B cell (primary cell): Measurements from ENCODE around the gene PDGFA. TPM values are rescaled to one million over a fixed set of nuclear protein-coding genes. Genes with fewer than 3 reads are reported as not detected.

Source experiments
- ATAC-seq: fragments of 200-7000 bp; cut with Tn5 transposase; one replicate; pipeline ENCODE4 v1.10.0; 2021; ENCODE audit warnings: low read depth, mild to moderate bottlenecking, moderate number of reproducible peaks, moderate library complexity
- CTCF ChIA-PET: fragments of 350-600 bp; sonication (Branson Sonifier 250); formaldehyde crosslinking; loops from one replicate; lab custom pipeline; 2021; ENCODE audit warnings: antibody characterized with exemption, inconsistent platforms; lab: Charles Lee
- POLR2A ChIA-PET: fragments of 350-600 bp; sonication (Branson Sonifier 250); formaldehyde crosslinking; loops from one replicate; lab custom pipeline; 2021; ENCODE audit warnings: antibody characterized with exemption; lab: Charles Lee
- DNase-seq: peaks from one replicate; pipeline ENCODE4 v3.0.0; 2013
- H2AFZ ChIP-seq: 2 replicates; pipeline ENCODE4 v1.6.1; 2012; ENCODE audit warnings: mild to moderate bottlenecking, low read depth, low read length; ENCODE audit not compliant: insufficient read depth, poor library complexity, severe bottlenecking
- H3K27ac ChIP-seq, 2 donors: 1 replicate in 1 of 2; 2 replicates in 1 of 2; pipeline ENCODE4 v1.5.1; 2012 to 2013; ENCODE audit warnings: low read length in 2 of 2, mild to moderate bottlenecking in 2 of 2, moderate library complexity in 1 of 2
- H3K27me3 ChIP-seq, 4 experiments: fragments of 200-600 bp in 1 of 4; sonication (generic) in 1 of 4; replicated peaks in 1 of 4; 1 replicate in 2 of 4; 2 replicates in 2 of 4; pipeline versions ENCODE4 v1.6.1 to v1.7.0; 2013 to 2016; ENCODE audit warnings: low read length in 3 of 4, mild to moderate bottlenecking in 2 of 4, mixed read lengths in 1 of 4, moderate library complexity in 1 of 4; ENCODE audit not compliant: insufficient read depth in 4 of 4, control insufficient read depth in 3 of 4; ENCODE audit errors: control extremely low read depth in 1 of 4
- H3K36me3 ChIP-seq, 2 experiments: replicated peaks in 1 of 2; 1 replicate in 1 of 2; 2 replicates in 1 of 2; pipeline versions ENCODE4 v1.6.1 to v1.7.1; 2013; ENCODE audit warnings: low read length in 1 of 2; ENCODE audit not compliant: insufficient read depth in 2 of 2, control insufficient read depth in 1 of 2; ENCODE audit errors: control extremely low read depth in 1 of 2, extremely low read depth in 1 of 2
- H3K4me1 ChIP-seq, 2 donors: fragments of 200-600 bp in 1 of 2; sonication (generic) in 1 of 2; 1 replicate in 1 of 2; 2 replicates in 1 of 2; pipeline versions ENCODE4 v1.5.1 to v1.6.1; 2013 to 2017; ENCODE audit warnings: low read length in 2 of 2; ENCODE audit not compliant: control insufficient read depth in 2 of 2, insufficient read depth in 2 of 2
- H3K4me2 ChIP-seq: replicated peaks from 2 replicates; pipeline ENCODE3; 2012; ENCODE audit warnings: mild to moderate bottlenecking, low read depth, low read length; ENCODE audit not compliant: poor library complexity, severe bottlenecking
- H3K4me3 ChIP-seq, 5 experiments: fragments of 200-600 bp in 1 of 5; sonication (generic) in 1 of 5; 1 replicate in 3 of 5; 2 replicates in 2 of 5; pipeline versions ENCODE4 v1.5.1 to v1.7.0; 2011 to 2016; ENCODE audit warnings: low read length in 4 of 5, mild to moderate bottlenecking in 4 of 5, low read depth in 2 of 5, control low read depth in 1 of 5, moderate library complexity in 1 of 5; ENCODE audit not compliant: insufficient read depth in 1 of 5; ENCODE audit errors: control extremely low read depth in 1 of 5, extremely low read depth in 1 of 5
- H3K79me2 ChIP-seq: fragments of 200-600 bp; sonication (generic); one replicate; pipeline ENCODE4 v1.6.0; 2016; ENCODE audit warnings: low read length; ENCODE audit not compliant: control insufficient read depth, insufficient read depth
- H3K9ac ChIP-seq: fragments of 200-600 bp; sonication (generic); 2 replicates; pipeline ENCODE4 v1.6.1; 2017; ENCODE audit warnings: mild to moderate bottlenecking, low read length, moderate library complexity
- H3K9me3 ChIP-seq, 3 donors: one replicate each; pipeline versions ENCODE4 v1.6.1 to v1.7.1; 2013; ENCODE audit warnings: low read length in 2 of 3; ENCODE audit not compliant: control insufficient read depth in 2 of 3, insufficient read depth in 1 of 3; ENCODE audit errors: control extremely low read depth in 1 of 3
- H4K20me1 ChIP-seq: 2 replicates; pipeline ENCODE4 v1.6.0; 2012; ENCODE audit warnings: mild to moderate bottlenecking, low read length; ENCODE audit not compliant: insufficient read depth, control insufficient read depth, poor library complexity, severe bottlenecking
- H3K27ac Mint-ChIP-seq: one replicate; pipeline ENCODE4 v1.8.0; 2021; ENCODE audit warnings: mixed read lengths
- H3K27me3 Mint-ChIP-seq: one replicate; pipeline ENCODE4 v1.8.0; 2021; ENCODE audit warnings: mixed read lengths
- H3K4me1 Mint-ChIP-seq: one replicate; pipeline ENCODE4 v1.8.0; 2021; ENCODE audit warnings: mixed read lengths
- H3K4me3 Mint-ChIP-seq: one replicate; pipeline ENCODE4 v1.8.0; 2021; ENCODE audit warnings: mixed read lengths
- H3K9me3 Mint-ChIP-seq: one replicate; pipeline ENCODE4 v1.8.0; 2022; ENCODE audit warnings: mixed read lengths; ENCODE audit not compliant: insufficient read depth
- CTCF ChIP-seq: fragments of 200-600 bp; IDR thresholded peaks from one replicate; pipeline ENCODE4 v1.8.0; 2022; ENCODE audit warnings: antibody characterized with exemption, mild to moderate bottlenecking
- EZH2 ChIP-seq: IDR thresholded peaks from 2 replicates; pipeline ENCODE4 v1.6.1; 2012; ENCODE audit warnings: borderline replicate concordance, low read depth, mild to moderate bottlenecking, moderate library complexity, low read length; ENCODE audit not compliant: insufficient read depth, poor library complexity, severe bottlenecking
- WGBS: methylation state at CpG from one replicate; pipeline ENCODE4 v1.1.5; 2013; ENCODE audit warnings: missing lambda C conversion rate; ENCODE audit not compliant: insufficient coverage; 5-methylcytosine and 5-hydroxymethylcytosine counted together
- intact Hi-C: fragments of 100-400 bp; cut with micrococcal nuclease; formaldehyde crosslinking; loops from one replicate; pipeline ENCODE4 v1.10.0; 2022
- polyA plus RNA-seq: library from polyadenylated mRNA; depleted of rRNA; stranded (reverse); fragments of >200 nt; gene quantifications from 2 replicates; pipeline ENCODE4 v1.2.3, GENCODE V29; 2012
- total RNA-seq, 2 donors: library from RNA; stranded (reverse); fragments of 120-200 nt in 1 of 2; gene quantifications; 1 replicate in 1 of 2; 2 replicates in 1 of 2; pipeline versions ENCODE4 v1.2.3 to v1.2.4, GENCODE V29; 2013 to 2022

Gene PDGFA
- total and polyA plus RNA-seq, 2 donors (not counting 1 experiment from before 2014, with no cell fraction given), result 0.36 to 1.5 TPM

DNA sequence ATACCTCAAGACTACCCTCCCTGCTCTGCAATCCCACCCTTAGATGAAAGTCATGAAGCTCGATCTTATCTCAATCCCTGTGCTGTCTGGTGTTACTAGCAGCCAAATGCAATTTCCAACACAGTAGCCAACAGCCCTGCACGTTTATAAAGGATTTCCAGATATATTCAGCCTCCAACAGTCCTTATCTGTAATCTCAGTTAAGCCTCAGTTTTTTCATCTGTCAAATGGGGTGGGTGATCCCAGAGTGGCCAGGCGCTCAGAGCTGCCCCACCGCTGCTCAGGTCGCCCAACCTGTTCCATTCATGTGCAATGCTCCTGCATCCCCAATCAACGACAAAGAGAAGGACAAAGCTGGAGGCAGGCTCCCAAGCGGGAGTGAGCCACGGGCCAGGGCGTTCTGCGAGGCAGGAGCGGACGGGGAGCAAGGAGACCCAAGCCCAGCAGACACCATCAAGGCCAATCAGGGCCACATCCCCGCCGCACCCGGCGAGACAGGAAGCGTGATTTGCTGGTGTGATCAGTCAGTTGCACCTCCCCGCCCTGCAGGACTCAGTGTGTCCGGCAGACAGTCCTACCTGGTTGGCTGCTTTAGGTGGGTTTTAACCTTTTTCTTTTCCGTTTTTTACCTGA is 19.7 kb downstream of the PDGFA start:
- H4K20me1 ChIP-seq, result no peaks in the 10 kb centered on the region
- H3K9ac ChIP-seq, result no peak overlapping the region
- peaks cover 0 to 11% (median 0%) of the 10 kb centered on the region in 3 donors for H3K9me3 ChIP-seq
- no peaks in the 10 kb centered on the region for H3K27me3 ChIP-seq
- H2AFZ ChIP-seq, result no peak overlapping the region
- H3K4me1 Mint-ChIP-seq, result no peaks in the 10 kb centered on the region
- H3K79me2 ChIP-seq, result no peaks in the 10 kb centered on the region
- H3K27ac Mint-ChIP-seq, result no peak overlapping the region
- ChIA-PET POLR2A (no interaction called here), CTCF (no interaction called here)
- H3K4me3 Mint-ChIP-seq, result no peak overlapping the region
- 95% methylated on average over 18 of the region's 20 CpGs for WGBS
- no peaks in the 10 kb centered on the region for H3K4me1 ChIP-seq
- H3K27ac ChIP-seq, result no peak overlapping the region
- ATAC-seq (no peak), DNase-seq (no peak)
- no peaks in the 10 kb centered on the region for H3K27me3 Mint-ChIP-seq
- no peak overlapping the region for H3K4me3 ChIP-seq
- TF ChIP-seq CTCF (no peak), EZH2 (no peak)
- no peaks in the 10 kb centered on the region for H3K36me3 ChIP-seq
- no peak overlapping the region for H3K4me2 ChIP-seq
- no peaks in the 10 kb centered on the region for H3K9me3 Mint-ChIP-seq
- intact Hi-C loops, result no loop called here

- Histone ChIP-seq H4K20me1 (no peaks in the 10 kb centered on the region), H3K27me3 (no peaks in the 10 kb centered on the region), H3K79me2 (no peaks in the 10 kb centered on the region), H3K9me3 (peaks cover 0 to 11% (median 0%) of the 10 kb centered on the region in 3 donors), H3K4me2 (no peak overlapping the region), H3K9ac (no peak overlapping the region), H3K4me1 (no peaks in the 10 kb centered on the region), H3K4me3 (no peak overlapping the region), H3K27ac (no peak overlapping the region), H2AFZ (no peak overlapping the region), H3K36me3 (no peaks in the 10 kb centered on the region)
- H3K9me3 Mint-ChIP-seq, result no peaks in the 10 kb centered on the region
- ATAC-seq (no peak), DNase-seq (no peak)
- CTCF ChIA-PET, result no interaction called here
- no peaks in the 10 kb centered on the region for H3K4me1 Mint-ChIP-seq
- intact Hi-C loops, result no loop called here
- TF ChIP-seq CTCF, result no peak
- TF ChIP-seq EZH2, result no peak
- H3K27ac Mint-ChIP-seq, result no peak overlapping the region
- no peaks in the 10 kb centered on the region for H3K27me3 Mint-ChIP-seq
- POLR2A ChIA-PET, result no interaction called here
- H3K4me3 Mint-ChIP-seq, result no peak overlapping the region
- 94% methylated on average over 8 of the region's 11 CpGs for WGBS
Observed at GRCh38 chr7:498678-499641, 20.7 kb downstream of the PDGFA start.
